PFSK-1 (cell line): Measurements from ENCODE around the gene HOXA9.

Source experiments
- FOXP2 ChIP-seq: optimal IDR thresholded peaks from 2 replicates; pipeline ENCODE3; 2011; ENCODE audit warnings: borderline replicate concordance, control low read depth, inconsistent platforms; ENCODE audit not compliant: insufficient read depth; ENCODE audit errors: extremely low read length, extremely low read depth
- POLR2AphosphoS5 ChIP-seq: IDR thresholded peaks from 2 replicates; pipeline ENCODE4 v1.6.1; 2012; ENCODE audit warnings: low read depth, mild to moderate bottlenecking, control low read depth, low read length, moderate library complexity
- SIN3A ChIP-seq: IDR thresholded peaks from 2 replicates; pipeline ENCODE4 v1.6.1; 2012; ENCODE audit warnings: mild to moderate bottlenecking, low read length, moderate library complexity, borderline replicate concordance; ENCODE audit not compliant: insufficient read depth
- TAF1 ChIP-seq: IDR thresholded peaks from 2 replicates; pipeline ENCODE4 v1.6.1; 2012; ENCODE audit warnings: low read length, control low read depth, borderline replicate concordance; ENCODE audit not compliant: insufficient read depth
- TF ChIP-seq, protein P1 (sequence below), 2 experiments: IDR thresholded peaks; 2 replicates each; pipeline versions ENCODE4 v1.6.1 to v1.8.0; 2011 to 2012; ENCODE audit warnings: low read depth in 2 of 2, low read length in 2 of 2, control low read depth in 1 of 2, inconsistent platforms in 1 of 2, mild to moderate bottlenecking in 1 of 2, moderate library complexity in 1 of 2; ENCODE audit not compliant: insufficient read depth in 1 of 2

The HOXA9 gene

DNA sequence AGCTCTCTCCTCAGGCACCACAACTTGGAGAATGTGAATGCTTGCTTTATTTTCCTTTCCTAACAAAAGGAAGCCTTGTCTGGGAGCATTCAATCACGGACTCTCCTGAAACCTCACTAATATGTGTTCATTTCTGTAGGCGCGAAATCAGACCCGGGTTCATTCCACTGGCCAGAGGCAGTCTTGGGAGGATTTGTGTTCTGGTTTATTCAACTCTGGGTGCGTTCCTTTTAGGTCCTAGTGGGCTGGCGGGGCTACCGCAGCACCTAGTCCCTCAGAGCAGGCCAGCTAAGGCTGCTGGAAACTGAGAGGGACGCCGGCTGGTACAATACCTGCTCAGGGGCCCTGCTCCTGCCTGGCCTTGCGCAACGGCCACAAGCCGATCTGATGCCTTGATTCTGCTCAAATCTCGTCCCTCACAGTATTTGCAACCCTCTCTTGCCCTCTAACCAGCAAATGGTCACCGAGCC, 42.3 kb downstream of the HOXA9 start:
- TF ChIP-seq POLR2AphosphoS5 = no peak
- TF ChIP-seq FOXP2 = no peak
- no peak for TF ChIP-seq SIN3A
- TF ChIP-seq, protein P1, sequence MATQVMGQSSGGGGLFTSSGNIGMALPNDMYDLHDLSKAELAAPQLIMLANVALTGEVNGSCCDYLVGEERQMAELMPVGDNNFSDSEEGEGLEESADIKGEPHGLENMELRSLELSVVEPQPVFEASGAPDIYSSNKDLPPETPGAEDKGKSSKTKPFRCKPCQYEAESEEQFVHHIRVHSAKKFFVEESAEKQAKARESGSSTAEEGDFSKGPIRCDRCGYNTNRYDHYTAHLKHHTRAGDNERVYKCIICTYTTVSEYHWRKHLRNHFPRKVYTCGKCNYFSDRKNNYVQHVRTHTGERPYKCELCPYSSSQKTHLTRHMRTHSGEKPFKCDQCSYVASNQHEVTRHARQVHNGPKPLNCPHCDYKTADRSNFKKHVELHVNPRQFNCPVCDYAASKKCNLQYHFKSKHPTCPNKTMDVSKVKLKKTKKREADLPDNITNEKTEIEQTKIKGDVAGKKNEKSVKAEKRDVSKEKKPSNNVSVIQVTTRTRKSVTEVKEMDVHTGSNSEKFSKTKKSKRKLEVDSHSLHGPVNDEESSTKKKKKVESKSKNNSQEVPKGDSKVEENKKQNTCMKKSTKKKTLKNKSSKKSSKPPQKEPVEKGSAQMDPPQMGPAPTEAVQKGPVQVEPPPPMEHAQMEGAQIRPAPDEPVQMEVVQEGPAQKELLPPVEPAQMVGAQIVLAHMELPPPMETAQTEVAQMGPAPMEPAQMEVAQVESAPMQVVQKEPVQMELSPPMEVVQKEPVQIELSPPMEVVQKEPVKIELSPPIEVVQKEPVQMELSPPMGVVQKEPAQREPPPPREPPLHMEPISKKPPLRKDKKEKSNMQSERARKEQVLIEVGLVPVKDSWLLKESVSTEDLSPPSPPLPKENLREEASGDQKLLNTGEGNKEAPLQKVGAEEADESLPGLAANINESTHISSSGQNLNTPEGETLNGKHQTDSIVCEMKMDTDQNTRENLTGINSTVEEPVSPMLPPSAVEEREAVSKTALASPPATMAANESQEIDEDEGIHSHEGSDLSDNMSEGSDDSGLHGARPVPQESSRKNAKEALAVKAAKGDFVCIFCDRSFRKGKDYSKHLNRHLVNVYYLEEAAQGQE (IDR thresholded peaks at IDR 0.05; ENCODE audit: insufficient read depth in 1 of 2, low read depth in 2 of 2, low read length in 2 of 2) = no peak
- no peak for TF ChIP-seq TAF1

GRCh38 chr7:27122077-27122910, 43.0 kb downstream of the HOXA9 start:
- TF ChIP-seq TAF1 = no peak
- no peak for TF ChIP-seq POLR2AphosphoS5
- TF ChIP-seq, protein P1 (IDR thresholded peaks at IDR 0.05; ENCODE audit: insufficient read depth in 1 of 2, low read depth in 2 of 2, low read length in 2 of 2) = no peak
- TF ChIP-seq FOXP2 = no peak
- TF ChIP-seq SIN3A = no peak

DNA sequence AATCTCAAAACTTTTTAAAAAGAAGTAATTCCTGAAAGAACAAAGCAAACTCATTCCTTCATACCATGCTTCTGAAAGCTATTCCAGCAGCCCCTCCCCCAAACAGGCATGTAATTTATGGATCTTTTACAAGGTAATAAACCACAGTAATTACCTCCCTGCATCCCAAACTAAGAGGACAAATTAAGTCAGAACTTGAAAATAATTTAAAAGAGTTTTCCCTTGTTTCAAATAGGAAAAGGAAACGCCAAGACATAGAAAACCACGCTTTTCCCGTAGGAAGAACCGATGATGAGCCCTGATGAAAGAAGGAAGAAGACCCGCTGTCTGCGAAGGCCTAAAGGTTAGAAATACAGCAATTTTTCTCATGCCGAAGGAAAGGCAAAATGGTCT, 43.7 kb downstream of the HOXA9 start:
- TF ChIP-seq, protein P1 (IDR thresholded peaks at IDR 0.05; ENCODE audit: insufficient read depth in 1 of 2, low read depth in 2 of 2, low read length in 2 of 2) = no peak
- TF ChIP-seq TAF1 (no peak), SIN3A (no peak), POLR2AphosphoS5 (no peak), FOXP2 (no peak)

GRCh38 chr7:27119412-27119911, 45.9 kb downstream of the HOXA9 start:
- TF ChIP-seq TAF1 (no peak), FOXP2 (no peak), POLR2AphosphoS5 (no peak), SIN3A (no peak)
- TF ChIP-seq, protein P1 (IDR thresholded peaks at IDR 0.05; ENCODE audit: insufficient read depth in 1 of 2, low read depth in 2 of 2, low read length in 2 of 2) = no peak

- TF ChIP-seq FOXP2 (no peak), SIN3A (no peak), POLR2AphosphoS5 (no peak), TAF1 (no peak)
- TF ChIP-seq, protein P1 (IDR thresholded peaks at IDR 0.05; ENCODE audit: insufficient read depth in 1 of 2, low read depth in 2 of 2, low read length in 2 of 2) = no peak
Measured at GRCh38 chr7:27118580-27118979, 46.8 kb downstream of the HOXA9 start.
